NCI-H2227 (cell line): ENCODE results near the gene NGEF.

Experiments
- DNase-seq: peaks from one replicate; lab custom pipeline; 2025; ENCODE audit not compliant: unreplicated experiment; lab: John Stamatoyannopoulos, UW

NGEF gene

GRCh38 chr2:233002829-233003657 lies 10.0 kb downstream of the NGEF start:
- no peak for DNase-seq

- no peak for DNase-seq
These were observed 11.9 kb downstream of the NGEF start for GRCh38 chr2:233000886-233001750.

DNA sequence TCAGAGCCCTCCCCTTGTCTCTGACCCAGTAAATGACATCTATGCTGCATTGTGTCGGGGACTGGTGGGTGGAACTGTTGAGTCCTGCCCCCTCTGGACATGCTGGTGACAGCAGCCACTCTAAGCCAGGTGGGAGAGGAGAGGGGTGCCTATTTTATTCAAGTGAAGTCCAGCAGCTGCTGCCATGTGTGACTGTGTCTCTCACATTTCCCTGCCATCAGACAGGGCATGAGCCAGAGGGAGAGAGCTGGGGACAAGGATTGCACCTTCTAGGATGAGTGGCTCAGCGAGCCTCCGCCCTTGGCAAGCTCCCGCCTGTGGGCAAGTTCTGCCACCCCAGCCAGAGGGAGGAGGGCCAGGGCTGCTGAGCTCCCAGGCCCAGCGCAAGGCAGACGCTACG lies 13.7 kb downstream of the NGEF start:
- DNase-seq, result no peak

GRCh38 chr2:232998666-232998985 lies 14.4 kb downstream of the NGEF start:
- no peak for DNase-seq

DNA sequence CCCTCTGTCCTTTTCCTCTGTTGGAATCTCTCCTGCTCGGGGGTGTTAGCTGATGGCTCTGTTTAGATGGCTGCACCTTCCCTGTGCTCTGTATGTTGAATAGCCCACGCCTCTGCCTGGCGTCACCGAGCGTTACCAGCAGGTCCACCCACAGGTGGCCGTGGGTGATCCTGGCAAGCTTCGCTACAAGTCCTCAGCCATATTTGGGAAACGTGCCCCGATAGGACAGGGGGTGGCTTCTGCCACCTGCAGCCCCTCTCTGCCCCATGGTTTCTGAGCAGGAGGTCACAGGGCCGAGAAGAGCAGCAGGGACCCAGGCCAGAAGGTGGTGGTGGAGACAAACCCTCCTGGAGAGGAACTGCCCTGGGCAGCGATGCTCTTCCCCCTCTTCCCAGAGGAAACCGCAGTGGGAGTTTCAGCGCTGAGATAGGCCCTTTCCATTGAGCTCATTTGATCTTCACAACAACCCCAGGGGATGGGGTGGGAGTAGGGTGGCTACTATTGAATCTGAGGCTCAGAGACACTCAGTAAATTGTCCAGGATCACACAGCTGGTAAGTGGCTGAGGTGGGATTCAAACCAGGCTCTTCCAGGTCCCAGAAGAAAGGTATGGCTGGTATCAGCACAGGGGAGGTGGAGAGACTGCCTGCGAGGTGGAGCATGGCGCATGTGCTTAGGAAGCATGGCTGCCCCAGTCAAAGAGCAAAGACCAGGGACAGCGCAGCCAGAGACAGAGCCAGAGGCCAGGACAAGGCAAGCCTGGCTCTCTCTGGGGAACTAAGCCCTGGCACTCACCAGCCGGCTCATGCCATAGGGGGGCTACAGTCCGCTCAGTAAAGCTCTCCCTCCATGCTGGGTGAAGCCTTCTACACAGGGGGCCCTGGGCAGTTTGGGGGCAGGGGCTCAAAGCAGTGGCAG lies 15.0 kb downstream of the NGEF start:
- no peak for DNase-seq

- DNase-seq, result no peak
These were observed 18.6 kb downstream of the NGEF start for GRCh38 chr2:232994446-232994845.

- DNase-seq, result no peak
These were observed 19.7 kb downstream of the NGEF start for GRCh38 chr2:232993231-232993821.

GRCh38 chr2:232986155-232986554 lies 26.9 kb downstream of the NGEF start:
- DNase-seq, result no peak

DNA sequence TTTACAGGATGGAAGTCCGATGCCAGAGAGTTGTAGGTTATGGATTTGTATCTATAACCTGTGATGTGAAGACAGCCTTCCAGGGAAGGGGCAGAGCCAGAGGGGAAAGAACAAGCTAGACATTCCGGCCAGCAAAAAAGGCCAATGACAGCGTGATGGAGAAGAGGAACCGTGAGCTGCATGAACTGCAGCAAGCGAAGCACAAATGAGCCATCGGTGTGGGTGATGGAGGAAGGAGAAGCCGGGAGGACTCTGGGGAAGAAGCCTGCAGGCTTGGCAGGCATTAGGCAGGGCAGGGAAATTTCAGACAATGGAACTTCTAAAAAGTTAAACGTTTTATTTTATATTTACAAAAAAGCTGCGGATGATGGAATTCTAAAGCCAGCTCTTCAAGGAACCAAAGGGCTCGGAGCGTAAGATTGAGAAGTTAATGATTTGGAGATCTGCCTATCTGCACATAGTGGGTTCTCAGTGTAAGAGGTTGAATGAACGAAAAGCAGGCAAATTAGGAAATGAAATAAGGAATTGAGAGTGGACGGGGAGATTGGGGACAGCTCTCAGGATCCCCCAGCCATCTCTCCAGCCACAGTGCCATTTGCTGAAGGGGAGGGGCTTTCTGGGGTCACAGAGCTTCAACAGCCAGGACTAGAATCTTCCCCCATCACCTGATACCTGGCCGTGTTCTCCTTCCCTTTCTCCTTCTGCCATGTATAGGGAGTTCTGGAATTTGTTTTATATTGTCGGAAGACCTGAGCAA lies 28.4 kb downstream of the NGEF start:
- DNase-seq, result no peak

DNA sequence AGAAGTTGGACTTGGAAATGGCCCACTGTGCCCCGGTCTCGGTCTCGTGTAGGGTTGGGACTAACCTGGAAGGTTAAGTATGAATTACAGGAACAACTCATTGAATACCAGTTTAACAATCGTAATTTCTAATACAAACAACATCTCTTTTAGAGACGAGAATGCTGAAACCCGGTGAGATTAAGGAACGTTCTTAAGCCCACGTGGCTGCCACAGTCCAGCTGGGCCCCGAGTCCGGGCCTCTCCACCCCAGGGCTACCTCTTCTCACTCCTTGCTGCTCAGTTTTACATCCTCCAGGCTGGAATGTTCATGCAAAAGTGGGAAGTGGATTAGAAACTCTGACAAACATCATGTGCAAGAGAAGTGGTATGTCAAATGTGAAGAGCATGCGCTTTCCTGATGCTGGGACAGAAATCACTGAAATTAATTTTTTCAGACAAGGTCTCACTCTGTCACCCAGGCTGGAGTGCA lies 29.4 kb downstream of the NGEF start:
- DNase-seq, result no peak

DNA sequence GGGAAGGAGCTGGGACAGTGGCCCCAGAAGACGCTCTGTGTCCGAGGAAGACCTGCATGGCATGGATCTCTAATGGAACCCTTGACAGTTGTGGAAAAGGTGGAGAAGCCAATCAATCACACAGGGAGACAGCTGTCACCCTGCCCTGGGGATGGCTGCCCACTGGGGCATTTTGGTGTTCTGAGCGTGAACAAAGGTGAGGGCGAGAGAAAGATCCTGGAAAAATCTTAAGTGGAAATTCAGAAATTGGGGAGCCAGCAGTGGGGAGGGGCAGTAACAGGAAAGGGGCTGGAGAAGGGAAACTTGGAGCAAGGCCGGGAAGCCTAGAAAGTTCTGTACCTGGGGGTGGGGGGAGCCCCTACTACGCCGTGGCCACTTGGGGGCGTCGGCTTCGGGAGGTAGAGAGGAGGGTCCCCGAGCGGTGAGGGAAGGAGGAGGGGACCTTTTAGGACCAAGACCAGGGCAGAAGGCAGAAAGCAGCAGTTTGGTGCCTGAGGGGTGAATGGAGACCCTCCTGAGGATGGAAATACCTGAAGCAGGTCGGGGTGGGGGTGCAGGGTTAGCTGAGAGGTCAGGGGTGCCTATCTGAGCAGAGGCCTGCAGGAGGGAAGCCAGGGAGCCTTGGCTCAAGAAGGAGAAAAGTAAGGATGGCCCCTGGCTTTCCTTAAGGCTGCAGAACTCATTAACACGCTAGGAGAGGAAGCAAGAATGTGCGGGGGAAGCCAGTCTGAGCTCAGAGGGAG lies 30.0 kb downstream of the NGEF start:
- DNase-seq, result no peak

- DNase-seq, result no peak
These were observed 31.2 kb downstream of the NGEF start for GRCh38 chr2:232981767-232982360.

- DNase-seq, result no peak
These were observed 31.7 kb downstream of the NGEF start for GRCh38 chr2:232981356-232981755.

DNA sequence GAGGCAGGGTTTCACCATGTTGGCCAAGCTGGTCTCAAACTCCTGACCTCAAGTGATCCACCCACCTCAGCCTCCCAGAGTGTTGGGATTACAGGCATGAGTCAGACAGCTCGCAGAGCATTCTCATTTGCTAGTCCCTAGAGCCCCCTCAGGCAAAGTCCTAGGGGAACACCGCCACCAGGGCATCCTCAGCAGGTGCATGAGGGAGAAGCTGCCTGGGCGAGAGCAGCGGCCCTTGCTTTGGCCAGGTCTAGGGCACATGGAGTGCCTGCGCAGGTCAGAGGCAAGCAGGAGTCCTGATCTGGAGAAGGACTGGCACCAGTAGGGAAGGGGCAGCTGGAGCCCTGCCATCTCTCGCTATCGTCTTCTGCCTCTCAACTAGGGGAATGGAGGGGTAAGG lies 32.4 kb downstream of the NGEF start:
- DNase-seq, result no peak

GRCh38 chr2:232979871-232980461 lies 33.1 kb downstream of the NGEF start:
- no peak for DNase-seq

- DNase-seq, result no peak
These were observed 35.6 kb downstream of the NGEF start for GRCh38 chr2:232977438-232977971.

DNA sequence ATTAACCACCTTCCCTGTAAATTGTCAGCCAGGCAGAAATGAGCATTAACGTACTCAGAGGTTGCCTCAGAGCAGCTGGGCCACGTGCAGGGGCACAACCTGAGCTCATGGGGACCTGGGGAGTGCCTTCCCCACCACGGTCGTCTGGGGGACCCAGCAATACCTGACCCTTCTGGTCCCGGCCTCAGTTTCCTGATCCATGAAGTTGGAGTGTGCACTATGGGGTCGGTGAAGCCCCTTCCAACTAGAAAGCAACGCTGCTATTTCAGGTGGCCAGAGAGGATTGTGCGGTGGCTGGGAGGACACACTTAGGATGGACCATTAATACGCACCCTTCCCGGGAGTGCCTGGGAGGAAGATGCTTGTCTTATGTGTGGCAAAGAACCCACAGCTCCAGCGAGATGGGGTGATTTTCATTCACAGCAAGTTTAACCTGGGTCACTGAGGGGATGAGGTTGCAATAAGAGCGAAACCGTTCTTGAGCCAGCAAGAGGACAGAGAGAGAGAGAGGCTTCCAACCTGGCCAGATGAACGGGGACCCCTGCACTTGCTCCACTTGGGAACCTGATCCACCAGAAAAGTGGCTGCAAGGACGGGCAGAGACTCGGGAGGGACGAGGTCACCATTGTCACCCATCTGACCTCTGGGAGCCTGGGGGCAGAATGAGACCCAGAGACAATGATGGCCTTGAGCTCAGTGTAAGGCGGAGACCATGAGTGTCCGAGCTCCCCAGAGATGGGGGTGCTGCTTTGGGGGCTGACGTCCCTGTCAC lies 36.2 kb downstream of the NGEF start:
- DNase-seq, result no peak

- DNase-seq, result no peak
These were observed 36.9 kb downstream of the NGEF start for GRCh38 chr2:232976176-232976575.
